ENCODE data around the gene PFDN6. TPM values are rescaled to one million over a fixed set of nuclear protein-coding genes. Genes with fewer than 3 reads are reported as not detected.
A peak's percentile ranks its signal among the peaks of the same experiment; 100 is the strongest.

Gene PFDN6
- total and polyA plus RNA-seq, 2 of the 13 experiments (the other 11 are each of a cell fraction or from before 2014, with no cell fraction given): 75.5 to 87.0 TPM

DNA sequence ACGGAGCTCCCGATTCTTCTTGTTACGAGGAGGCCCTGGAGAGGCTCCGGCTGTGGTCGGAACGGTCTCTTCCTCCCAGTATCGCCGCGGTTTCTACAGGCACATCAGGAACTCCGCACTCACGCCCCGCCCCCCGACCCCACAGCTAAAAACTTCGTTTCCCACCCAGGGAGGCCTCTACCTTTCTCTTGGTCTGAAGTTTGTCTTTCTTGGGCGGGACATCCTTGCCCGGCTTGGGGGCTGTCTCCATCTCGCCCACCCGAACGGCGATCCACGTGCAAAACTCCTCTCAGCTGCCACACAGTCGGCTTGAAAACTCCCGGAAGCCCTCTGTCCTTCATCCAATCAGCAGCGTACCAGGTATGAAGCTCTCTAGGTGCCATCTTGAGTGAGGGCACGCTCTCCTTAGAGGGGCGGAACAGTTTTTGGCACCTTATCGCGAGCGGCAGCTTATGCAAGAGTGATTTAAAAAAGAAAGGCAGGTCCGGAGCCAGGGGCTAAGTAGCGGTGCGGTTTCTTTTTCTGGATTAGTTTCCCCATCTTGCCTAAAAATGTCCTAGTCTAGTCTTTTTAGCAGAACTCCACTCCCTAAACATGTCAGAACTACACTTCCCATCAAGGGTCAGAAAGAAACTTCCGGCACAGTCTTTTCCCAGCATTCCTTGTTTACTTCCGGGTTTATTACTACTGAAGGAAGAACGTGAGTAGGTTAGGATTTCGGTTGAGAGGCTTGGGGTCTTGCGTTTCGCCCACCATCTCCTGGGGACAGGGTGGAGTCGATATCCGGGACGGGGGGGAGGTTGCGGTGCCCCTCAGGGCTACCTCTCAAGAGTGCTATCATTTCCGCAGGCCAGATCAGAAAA, at the start of gene PFDN6, which contains the start of gene WDR46 (continued):
- TF ChIP-seq HOXA7 (CRISPR knock-in tag; IDR thresholded peaks at IDR 0.05) (no peak), ZNF558 (CRISPR knock-in tag; IDR thresholded peaks at IDR 0.05; ENCODE audit: borderline replicate concordance) (no peak), ZNF180 (CRISPR knock-in tag; IDR thresholded peaks at IDR 0.05; ENCODE audit: borderline replicate concordance, low read depth) (no peak), NR3C1 (CRISPR knock-in tag; IDR thresholded peaks at IDR 0.05) (no peak), JUNB (CRISPR knock-in tag; IDR thresholded peaks at IDR 0.05; ENCODE audit: borderline replicate concordance) (no peak), MAF1 (CRISPR knock-in tag; IDR thresholded peaks at IDR 0.05; ENCODE audit: borderline replicate concordance) (no peak), MBNL3 (CRISPR knock-in tag; conservative IDR thresholded peaks at IDR 0.05) (no peak), CENPT (CRISPR knock-in tag; IDR thresholded peaks at IDR 0.05; ENCODE audit: low read depth) (no peak), NFIB (CRISPR knock-in tag; IDR thresholded peaks at IDR 0.05; ENCODE audit: borderline replicate concordance) (no peak), NBN (conservative IDR thresholded peaks at IDR 0.05) (no peak), MAFK (conservative IDR thresholded peaks at IDR 0.05 in 1 of 2, IDR thresholded peaks at IDR 0.05 in 1 of 2; ENCODE audit: low read length in 2 of 2) (no peak), SIX1 (CRISPR knock-in tag; IDR thresholded peaks at IDR 0.05; ENCODE audit: borderline replicate concordance) (no peak), ZNF577 (CRISPR knock-in tag; IDR thresholded peaks at IDR 0.05; ENCODE audit: borderline replicate concordance, low read depth) (no peak), ZNF567 (CRISPR knock-in tag; IDR thresholded peaks at IDR 0.05; ENCODE audit: borderline replicate concordance) (no peak), POGZ (CRISPR knock-in tag; IDR thresholded peaks at IDR 0.05) (no peak), CEBPB (IDR thresholded peaks at IDR 0.05; ENCODE audit: borderline replicate concordance, low read depth, low read length) (no peak), RBM22 (optimal IDR thresholded peaks at IDR 0.05; ENCODE audit: low read length) (no peak), ZNF343 (CRISPR knock-in tag; IDR thresholded peaks at IDR 0.05) (0 out of 2 replicates have a peak, but pooled peaks have one; percentile 64), SSRP1 (CRISPR knock-in tag; IDR thresholded peaks at IDR 0.05) (no peak)
- TF ChIP-seq, protein P1, sequence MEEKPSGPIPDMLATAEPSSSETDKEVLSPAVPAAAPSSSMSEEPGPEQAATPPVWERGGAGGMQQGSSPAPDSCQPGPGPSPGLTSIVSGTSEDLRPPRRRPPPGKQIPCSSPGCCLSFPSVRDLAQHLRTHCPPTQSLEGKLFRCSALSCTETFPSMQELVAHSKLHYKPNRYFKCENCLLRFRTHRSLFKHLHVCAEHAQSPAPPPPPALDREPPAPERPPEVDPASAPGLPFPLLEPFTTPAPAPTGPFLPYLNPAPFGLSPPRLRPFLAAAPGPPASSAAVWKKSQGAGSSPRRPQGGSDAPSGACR (CRISPR knock-in tag; IDR thresholded peaks at IDR 0.05): peak; percentile 50
- TF ChIP-seq, protein P2, sequence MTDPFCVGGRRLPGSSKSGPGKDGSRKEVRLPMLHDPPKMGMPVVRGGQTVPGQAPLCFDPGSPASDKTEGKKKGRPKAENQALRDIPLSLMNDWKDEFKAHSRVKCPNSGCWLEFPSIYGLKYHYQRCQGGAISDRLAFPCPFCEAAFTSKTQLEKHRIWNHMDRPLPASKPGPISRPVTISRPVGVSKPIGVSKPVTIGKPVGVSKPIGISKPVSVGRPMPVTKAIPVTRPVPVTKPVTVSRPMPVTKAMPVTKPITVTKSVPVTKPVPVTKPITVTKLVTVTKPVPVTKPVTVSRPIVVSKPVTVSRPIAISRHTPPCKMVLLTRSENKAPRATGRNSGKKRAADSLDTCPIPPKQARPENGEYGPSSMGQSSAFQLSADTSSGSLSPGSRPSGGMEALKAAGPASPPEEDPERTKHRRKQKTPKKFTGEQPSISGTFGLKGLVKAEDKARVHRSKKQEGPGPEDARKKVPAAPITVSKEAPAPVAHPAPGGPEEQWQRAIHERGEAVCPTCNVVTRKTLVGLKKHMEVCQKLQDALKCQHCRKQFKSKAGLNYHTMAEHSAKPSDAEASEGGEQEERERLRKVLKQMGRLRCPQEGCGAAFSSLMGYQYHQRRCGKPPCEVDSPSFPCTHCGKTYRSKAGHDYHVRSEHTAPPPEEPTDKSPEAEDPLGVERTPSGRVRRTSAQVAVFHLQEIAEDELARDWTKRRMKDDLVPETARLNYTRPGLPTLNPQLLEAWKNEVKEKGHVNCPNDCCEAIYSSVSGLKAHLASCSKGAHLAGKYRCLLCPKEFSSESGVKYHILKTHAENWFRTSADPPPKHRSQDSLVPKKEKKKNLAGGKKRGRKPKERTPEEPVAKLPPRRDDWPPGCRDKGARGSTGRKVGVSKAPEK (CRISPR knock-in tag; IDR thresholded peaks at IDR 0.05; ENCODE audit: borderline replicate concordance): no peak
- TF ChIP-seq, protein P3, sequence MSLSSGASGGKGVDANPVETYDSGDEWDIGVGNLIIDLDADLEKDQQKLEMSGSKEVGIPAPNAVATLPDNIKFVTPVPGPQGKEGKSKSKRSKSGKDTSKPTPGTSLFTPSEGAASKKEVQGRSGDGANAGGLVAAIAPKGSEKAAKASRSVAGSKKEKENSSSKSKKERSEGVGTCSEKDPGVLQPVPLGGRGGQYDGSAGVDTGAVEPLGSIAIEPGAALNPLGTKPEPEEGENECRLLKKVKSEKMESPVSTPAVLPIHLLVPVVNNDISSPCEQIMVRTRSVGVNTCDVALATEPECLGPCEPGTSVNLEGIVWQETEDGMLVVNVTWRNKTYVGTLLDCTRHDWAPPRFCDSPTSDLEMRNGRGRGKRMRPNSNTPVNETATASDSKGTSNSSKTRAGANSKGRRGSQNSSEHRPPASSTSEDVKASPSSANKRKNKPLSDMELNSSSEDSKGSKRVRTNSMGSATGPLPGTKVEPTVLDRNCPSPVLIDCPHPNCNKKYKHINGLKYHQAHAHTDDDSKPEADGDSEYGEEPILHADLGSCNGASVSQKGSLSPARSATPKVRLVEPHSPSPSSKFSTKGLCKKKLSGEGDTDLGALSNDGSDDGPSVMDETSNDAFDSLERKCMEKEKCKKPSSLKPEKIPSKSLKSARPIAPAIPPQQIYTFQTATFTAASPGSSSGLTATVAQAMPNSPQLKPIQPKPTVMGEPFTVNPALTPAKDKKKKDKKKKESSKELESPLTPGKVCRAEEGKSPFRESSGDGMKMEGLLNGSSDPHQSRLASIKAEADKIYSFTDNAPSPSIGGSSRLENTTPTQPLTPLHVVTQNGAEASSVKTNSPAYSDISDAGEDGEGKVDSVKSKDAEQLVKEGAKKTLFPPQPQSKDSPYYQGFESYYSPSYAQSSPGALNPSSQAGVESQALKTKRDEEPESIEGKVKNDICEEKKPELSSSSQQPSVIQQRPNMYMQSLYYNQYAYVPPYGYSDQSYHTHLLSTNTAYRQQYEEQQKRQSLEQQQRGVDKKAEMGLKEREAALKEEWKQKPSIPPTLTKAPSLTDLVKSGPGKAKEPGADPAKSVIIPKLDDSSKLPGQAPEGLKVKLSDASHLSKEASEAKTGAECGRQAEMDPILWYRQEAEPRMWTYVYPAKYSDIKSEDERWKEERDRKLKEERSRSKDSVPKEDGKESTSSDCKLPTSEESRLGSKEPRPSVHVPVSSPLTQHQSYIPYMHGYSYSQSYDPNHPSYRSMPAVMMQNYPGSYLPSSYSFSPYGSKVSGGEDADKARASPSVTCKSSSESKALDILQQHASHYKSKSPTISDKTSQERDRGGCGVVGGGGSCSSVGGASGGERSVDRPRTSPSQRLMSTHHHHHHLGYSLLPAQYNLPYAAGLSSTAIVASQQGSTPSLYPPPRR (CRISPR knock-in tag; IDR thresholded peaks at IDR 0.05; ENCODE audit: borderline replicate concordance): no peak
